Hematopoietic multipotent progenitor cell treated with erythropoietin and hydrocortisone succinate and interleukin-3 and kit ligand, for 6 days (in vitro differentiated cells): Measurements from ENCODE around the gene PGAM1.
"Not testable (repeated sequence)": the region's sequence is repeated elsewhere in the genome, so short reads cannot be mapped to it uniquely, and the experiment has no call there.

Source experiments
- DNase-seq: peaks from one replicate; pipeline ENCODE4 v3.0.0-alpha.2; 2015

Gene PGAM1

GRCh38 chr10:97425964-97426775 lies at the start of gene PGAM1:
PGAM1 (plus strand) TSS chr10:97426191; CDS start chr10:97426308, 117 bp downstream.
- peak; percentile 96 for DNase-seq

GRCh38 chr10:97376413-97376812 lies 49.6 kb upstream of the PGAM1 start:
- DNase-seq = peak; percentile 25

- no peak for DNase-seq
Observed at GRCh38 chr10:97378933-97379921, 46.8 kb upstream of the PGAM1 start.

- no peak for DNase-seq
Observed at GRCh38 chr10:97380516-97380915, 45.5 kb upstream of the PGAM1 start.

- DNase-seq = no peak
Observed at GRCh38 chr10:97381626-97382025, 44.4 kb upstream of the PGAM1 start.

GRCh38 chr10:97383159-97383558 lies 42.8 kb upstream of the PGAM1 start:
- no peak for DNase-seq

GRCh38 chr10:97384156-97384555 lies 41.8 kb upstream of the PGAM1 start:
- DNase-seq = no peak

- no peak for DNase-seq
Observed at GRCh38 chr10:97384641-97385040, 41.4 kb upstream of the PGAM1 start.

GRCh38 chr10:97385565-97385964 lies 40.4 kb upstream of the PGAM1 start:
- no peak for DNase-seq

GRCh38 chr10:97388152-97388551 lies 37.8 kb upstream of the PGAM1 start:
- no peak for DNase-seq

- no peak for DNase-seq
Observed at GRCh38 chr10:97390091-97390490, 35.9 kb upstream of the PGAM1 start.

GRCh38 chr10:97393034-97393573 lies 32.9 kb upstream of the PGAM1 start:
- DNase-seq = no peak

GRCh38 chr10:97396056-97396455 lies 29.9 kb upstream of the PGAM1 start:
- no peak for DNase-seq

- peak; percentile 65 for DNase-seq
Observed at GRCh38 chr10:97399843-97400545, 26.0 kb upstream of the PGAM1 start.

GRCh38 chr10:97400665-97401454 lies 25.1 kb upstream of the PGAM1 start, which contains the start of gene RRP12:
RRP12 (minus strand) TSS chr10:97401340; CDS start chr10:97401231, 109 bp downstream.
- DNase-seq = peak; percentile 100

- no peak for DNase-seq
Observed at GRCh38 chr10:97401455-97401919, 24.5 kb upstream of the PGAM1 start.

GRCh38 chr10:97404044-97404443 lies 21.9 kb upstream of the PGAM1 start:
- no peak for DNase-seq

GRCh38 chr10:97406064-97406463 lies 19.9 kb upstream of the PGAM1 start:
- DNase-seq = peak; percentile 79

- not testable (repeated sequence) for DNase-seq
Observed at GRCh38 chr10:97406483-97406882, 19.5 kb upstream of the PGAM1 start.

- peak; percentile 94 for DNase-seq
Observed at GRCh38 chr10:97407211-97407951, 18.6 kb upstream of the PGAM1 start.

GRCh38 chr10:97407952-97408248 lies 18.1 kb upstream of the PGAM1 start:
- no peak for DNase-seq
